Aorta (tissue), 5 donors: ENCODE results near the gene HDAC7. TPM values are rescaled to one million over a fixed set of nuclear protein-coding genes. Genes with fewer than 3 reads are reported as not detected.
A peak's percentile ranks its signal among the peaks of the same experiment; 100 is the strongest.

Experiments
- ATAC-seq: fragments of 200-7000 bp; cut with Tn5 transposase; one replicate; pipeline ENCODE4 v1.9.1; 2022; ENCODE audit warnings: moderate library complexity; ENCODE audit not compliant: low FRiP score
- DNase-seq, 2 donors: peaks; one replicate each; pipeline ENCODE4 v3.0.0-alpha.2; 2020
- H3K27ac ChIP-seq, 2 donors: one replicate each; pipeline ENCODE4 v1.5.1; 2013; ENCODE audit warnings: low read length in 2 of 2, mild to moderate bottlenecking in 2 of 2, moderate library complexity in 2 of 2, control low read depth in 1 of 2, inconsistent platforms in 1 of 2, low read depth in 1 of 2
- H3K27me3 ChIP-seq, 2 donors: one replicate each; pipeline ENCODE4 v1.6.1; 2013; ENCODE audit warnings: control low read depth in 1 of 2, low read length in 1 of 2, mild to moderate bottlenecking in 1 of 2, moderate library complexity in 1 of 2; ENCODE audit not compliant: insufficient read depth in 2 of 2, control insufficient read depth in 1 of 2
- H3K36me3 ChIP-seq, 2 donors: one replicate each; pipeline ENCODE4 v1.6.1; 2013; ENCODE audit warnings: control low read depth in 1 of 2, low read length in 1 of 2, mild to moderate bottlenecking in 1 of 2; ENCODE audit not compliant: insufficient read depth in 2 of 2, control insufficient read depth in 1 of 2
- H3K4me1 ChIP-seq, 2 donors: one replicate each; pipeline ENCODE4 v1.6.1; 2013; ENCODE audit warnings: low read length in 2 of 2, control low read depth in 1 of 2, mild to moderate bottlenecking in 1 of 2, moderate library complexity in 1 of 2; ENCODE audit not compliant: insufficient read depth in 2 of 2, control insufficient read depth in 1 of 2
- H3K4me3 ChIP-seq, 2 donors: one replicate each; pipeline ENCODE4 v1.5.1; 2013; ENCODE audit warnings: low read length in 2 of 2, control low read depth in 1 of 2, mild to moderate bottlenecking in 1 of 2
- H3K9me3 ChIP-seq: one replicate; pipeline ENCODE4 v1.6.1; 2013; ENCODE audit warnings: mild to moderate bottlenecking, low read length; ENCODE audit not compliant: control insufficient read depth
- WGBS, 2 donors: extraction: QIAGEN DNeasy Blood & Tissue Kit; methylation state at CpG; one replicate each; pipeline ENCODE4 v1.1.7; 2013; 5-methylcytosine and 5-hydroxymethylcytosine counted together
- intact Hi-C, 2 donors: fragments of 100-400 bp; cut with DNase I; formaldehyde crosslinking; loops; one replicate each; pipeline versions ENCODE4 v1.14.2 to v1.15.0; 2022
- polyA plus RNA-seq, 2 donors: library from polyadenylated mRNA; stranded (reverse); fragments of 200-250 nt; gene quantifications; one replicate each; pipeline ENCODE4 v1.2.3, GENCODE V29; 2013
- total RNA-seq, 2 donors: library from RNA; stranded (reverse); fragmentation: NEBNext Ultra II Directional; extraction: Animal tissue kit (Norgen Biotek cat#: 25700); gene quantifications; one replicate each; pipeline ENCODE4 v1.2.1, GENCODE V29; 2021
- donor health status: healthy with polysubstance abuse.
- donor health status: Bipolar disorder and iron deficiency.
- donor health status: DM: no; HTN: no; CAD: no.
- donor health status: DM: no; HTN: no; CAD: no.
- donor health status: DM: yes; HTN: yes; CAD: no.

HDAC7 gene
- total and polyA plus RNA-seq, 4 donors: 17.0 to 192 (median 119) TPM

- no peaks in the 10 kb centered on the region for H3K36me3 ChIP-seq
- no peak for ATAC-seq
- intact Hi-C loops: loop anchor here (2.0 kb wide), 2 partner anchors 24 to 52 kb away; no protein-coding TSS in a partner anchor
- no peaks in the 10 kb centered on the region for H3K9me3 ChIP-seq
- no peak overlapping the region for H3K4me3 ChIP-seq
- DNase-seq: no peak
- no peaks in the 10 kb centered on the region for H3K4me1 ChIP-seq
- H3K27ac ChIP-seq: no peak overlapping the region
- H3K27me3 ChIP-seq: no peaks in the 10 kb centered on the region
- 81 to 83% methylated on average over 5 of the region's 5 CpGs for WGBS, 2 donors
These were observed 53.0 kb downstream of the HDAC7 start for GRCh38 chr12:47766502-47767215.

DNA sequence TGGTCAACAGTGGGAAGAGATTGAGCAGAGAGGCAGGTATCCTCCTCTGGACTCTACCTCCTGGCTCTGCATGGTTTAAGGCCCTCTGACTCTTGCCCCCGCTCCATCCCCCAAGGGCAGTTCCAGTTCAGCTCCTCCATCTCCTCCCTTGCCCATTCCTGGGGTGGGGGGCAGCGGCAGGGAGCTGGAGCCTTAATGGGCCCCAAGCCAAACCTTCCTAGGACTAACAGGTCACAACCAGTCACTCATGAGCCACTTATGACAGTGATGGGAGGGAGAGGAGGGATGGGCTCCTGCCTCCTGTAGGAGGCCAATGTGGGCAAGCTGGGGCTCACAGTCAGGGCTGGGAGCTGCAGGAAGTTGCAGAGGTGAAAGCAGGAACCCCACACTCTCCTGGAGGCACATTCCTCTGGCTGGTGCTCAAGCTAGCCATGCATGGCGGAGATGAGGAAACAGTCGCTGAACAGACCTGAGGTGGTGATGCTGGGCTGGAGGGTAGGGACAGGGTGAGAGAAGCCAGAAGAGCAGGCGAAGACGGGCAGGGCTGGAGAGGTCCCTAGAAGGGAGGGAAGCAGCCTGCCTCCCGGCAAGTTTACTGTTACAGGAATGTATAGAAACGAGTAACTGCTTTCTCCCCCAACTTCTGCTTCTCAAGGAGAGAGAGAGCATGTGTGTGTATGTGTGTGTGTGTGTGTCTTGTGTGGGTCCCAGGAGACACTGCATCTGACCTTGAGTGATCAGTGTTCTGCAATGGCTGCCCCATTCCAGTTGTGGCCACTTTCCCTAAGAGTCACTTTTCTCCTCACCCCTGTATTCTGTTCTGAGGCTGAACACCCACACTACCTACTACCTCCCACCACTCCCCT is 56.0 kb downstream of the HDAC7 start:
- Histone ChIP-seq H3K4me3 (no peak overlapping the region), H3K9me3 (no peaks in the 10 kb centered on the region), H3K36me3 (no peaks in the 10 kb centered on the region), H3K27ac (no peak overlapping the region), H3K4me1 (no peaks in the 10 kb centered on the region), H3K27me3 (no peaks in the 10 kb centered on the region)
- ATAC-seq: no peak
- no peak for DNase-seq
- WGBS, 2 donors: 84 to 89% methylated on average over 7 to 8 of the region's 8 CpGs
- intact Hi-C loops: no loop called here

GRCh38 chr12:47762850-47763465 is 56.7 kb downstream of the HDAC7 start:
- Histone ChIP-seq H3K27ac (no peak overlapping the region), H3K4me3 (no peak overlapping the region), H3K36me3 (no peaks in the 10 kb centered on the region), H3K27me3 (no peaks in the 10 kb centered on the region), H3K9me3 (no peaks in the 10 kb centered on the region), H3K4me1 (no peaks in the 10 kb centered on the region)
- DNase-seq (no peak), ATAC-seq (no peak)
- intact Hi-C loops: no loop called here
- 80 to 83% methylated on average over 3 of the region's 3 CpGs for WGBS, 2 donors

DNA sequence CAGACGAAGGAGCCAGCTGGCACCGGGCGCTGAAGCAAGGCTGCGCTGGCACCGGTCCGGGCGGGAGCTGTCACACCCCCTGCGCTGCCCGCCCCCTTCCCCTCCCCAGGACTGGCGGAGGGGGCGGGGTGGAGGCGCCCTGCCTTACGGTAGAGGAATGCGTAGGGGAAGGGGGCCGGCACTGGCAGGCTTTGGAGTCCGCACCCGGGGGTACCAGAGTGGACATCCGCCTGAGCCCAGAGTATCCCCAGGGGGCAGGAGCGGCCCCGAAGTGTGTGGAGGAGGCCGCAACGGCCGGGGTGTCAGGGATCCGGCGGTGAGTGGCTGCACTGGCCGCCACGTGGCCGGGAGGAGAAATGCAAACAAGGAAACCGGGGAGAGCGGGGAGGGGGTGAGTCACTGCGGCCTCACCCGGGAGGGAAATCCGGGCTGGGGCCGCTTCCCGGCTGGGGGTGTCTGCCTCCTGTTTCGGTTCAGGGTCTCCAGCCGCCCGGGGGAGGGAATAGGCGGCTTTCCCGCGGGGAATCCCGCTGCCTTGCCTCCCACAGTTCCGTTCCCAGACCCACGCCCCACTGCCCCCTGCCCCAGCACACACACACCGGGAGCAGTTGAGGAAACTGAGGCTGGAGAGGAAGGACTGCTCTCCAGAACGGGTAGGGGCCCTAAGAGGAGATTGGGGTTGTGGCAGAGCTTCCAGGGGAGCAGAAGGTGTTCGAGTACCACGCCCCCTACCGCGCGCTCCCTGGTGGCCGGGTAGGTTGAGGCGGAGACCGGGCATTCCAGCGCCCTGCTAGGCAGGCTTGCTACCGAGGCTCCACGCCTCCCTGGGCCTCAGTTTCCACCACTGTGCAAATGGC is 60.6 kb downstream of the HDAC7 start, which contains the start of gene RAPGEF3:
RAPGEF3 (minus strand) TSS at position 47 of the 857 bp plus-strand sequence. CDS start 324 bp downstream, outside the sequence.
- Histone ChIP-seq H3K4me1 (peaks cover 2 to 4% of the 10 kb centered on the region in 2 donors), H3K27ac (peak within 1 kb of the TSS in 1 of 2 donors; percentile 19), H3K9me3 (no peaks in the 10 kb centered on the region), H3K4me3 (peak within 1 kb of the TSS; percentile 21 to 41), H3K27me3 (no peaks in the 10 kb centered on the region), H3K36me3 (no peaks in the 10 kb centered on the region)
- DNase-seq (peak; percentile 91 to 95), ATAC-seq (peak; percentile 95)
- WGBS, 2 donors: 7 to 8% methylated on average over 51 to 57 of the region's 57 CpGs
- intact Hi-C loops: no loop called here

DNA sequence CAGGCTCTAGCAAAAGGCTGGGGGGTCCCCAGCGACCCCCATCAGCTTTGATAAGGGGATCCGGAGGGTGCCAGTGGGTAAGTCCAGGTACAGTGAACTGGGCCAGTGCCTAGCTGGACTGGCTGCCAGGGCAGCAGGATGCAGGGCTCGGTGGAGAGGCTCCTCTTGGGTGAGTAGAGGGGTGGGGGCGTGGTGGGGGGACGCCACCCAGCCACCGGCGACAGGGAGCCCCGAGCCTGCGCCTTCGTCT is 61.2 kb downstream of the HDAC7 start:
- ATAC-seq: no peak
- Histone ChIP-seq H3K27me3 (no peaks in the 10 kb centered on the region), H3K4me1 (peaks cover 2 to 4% of the 10 kb centered on the region in 2 donors), H3K27ac (peak overlapping the region in 1 of 2 donors; percentile 4), H3K36me3 (no peaks in the 10 kb centered on the region), H3K4me3 (peak overlapping the region in 1 of 2 donors; percentile 41), H3K9me3 (no peaks in the 10 kb centered on the region)
- WGBS, 2 donors: 1% methylated on average over 10 of the region's 10 CpGs
- intact Hi-C loops: no loop called here
- DNase-seq: no peak

GRCh38 chr12:47757840-47758583 is 61.7 kb downstream of the HDAC7 start:
- intact Hi-C loops: no loop called here
- H3K4me3 ChIP-seq: peak overlapping the region in 1 of 2 donors; percentile 41
- no peaks in the 10 kb centered on the region for H3K27me3 ChIP-seq
- H3K4me1 ChIP-seq: peaks cover 2 to 4% of the 10 kb centered on the region in 2 donors
- no peaks in the 10 kb centered on the region for H3K9me3 ChIP-seq
- ATAC-seq (no peak), DNase-seq (peak in 1 of 2 donors; percentile 70)
- peak overlapping the region in 1 of 2 donors; percentile 4 for H3K27ac ChIP-seq
- 50% methylated on average over 20 of the region's 20 CpGs for WGBS, 2 donors
- H3K36me3 ChIP-seq: no peaks in the 10 kb centered on the region

- H3K27me3 ChIP-seq: no peaks in the 10 kb centered on the region
- H3K4me1 ChIP-seq: peaks cover 2 to 4% of the 10 kb centered on the region in 2 donors
- no peaks in the 10 kb centered on the region for H3K9me3 ChIP-seq
- no peaks in the 10 kb centered on the region for H3K36me3 ChIP-seq
- H3K4me3 ChIP-seq: peak overlapping the region in 1 of 2 donors; percentile 41
- DNase-seq (no peak), ATAC-seq (no peak)
- H3K27ac ChIP-seq: no peak overlapping the region
- intact Hi-C loops: no loop called here
- WGBS, 2 donors: 73 to 80% methylated on average over 7 of the region's 7 CpGs
These were observed 62.3 kb downstream of the HDAC7 start for GRCh38 chr12:47757364-47757839.
